GM23338 (cell line): ENCODE data around the gene CTNNA2. TPM values are rescaled to one million over a fixed set of nuclear protein-coding genes. Genes with fewer than 3 reads are reported as not detected.

Source experiments
- ATAC-seq: fragments of 200-7000 bp; cut with Tn5 transposase; 3 replicates; pipeline ENCODE4 v1.9.1; 2020
- DNase-seq: peaks from one replicate; pipeline ENCODE4 v3.0.0-alpha.2; 2015; ENCODE audit warnings: low spot score
- H2AFZ ChIP-seq: fragments of 200-600 bp; sonication (generic); 2 replicates; pipeline ENCODE4 v1.8.0; 2016; ENCODE audit warnings: antibody characterized with exemption, mild to moderate bottlenecking, moderate library complexity
- H3F3A ChIP-seq: fragments of 200-600 bp; sonication (generic); replicated peaks from 2 replicates; pipeline ENCODE4 v1.8.0; 2017; ENCODE audit warnings: antibody characterized with exemption, mixed run types, low read depth
- H3K27ac ChIP-seq: fragments of 200-600 bp; sonication (generic); 2 replicates; pipeline ENCODE4 v1.6.1; 2016; ENCODE audit warnings: low read depth
- H3K27me3 ChIP-seq: fragments of 200-600 bp; sonication (generic); 2 replicates; pipeline ENCODE4 v1.8.0; 2016; ENCODE audit warnings: mild to moderate bottlenecking, mixed run types, moderate library complexity; ENCODE audit not compliant: insufficient read depth
- H3K36me3 ChIP-seq: fragments of 200-600 bp; sonication (generic); 2 replicates; pipeline ENCODE4 v1.8.0; 2016; ENCODE audit warnings: mild to moderate bottlenecking; ENCODE audit not compliant: insufficient read depth
- H3K4me1 ChIP-seq: fragments of 200-600 bp; sonication (generic); 2 replicates; pipeline ENCODE4 v1.8.0; 2016; ENCODE audit warnings: mild to moderate bottlenecking, moderate library complexity; ENCODE audit not compliant: insufficient read depth
- H3K4me2 ChIP-seq: fragments of 200-600 bp; sonication (generic); 2 replicates; pipeline ENCODE4 v1.7.1; 2017; ENCODE audit warnings: mixed run types
- H3K4me3 ChIP-seq: fragments of 200-600 bp; sonication (generic); 2 replicates; pipeline ENCODE4 v1.6.1; 2016; ENCODE audit warnings: mixed run types
- H3K79me2 ChIP-seq: fragments of 200-600 bp; sonication (generic); replicated peaks from 2 replicates; pipeline ENCODE4 v1.8.0; 2017; ENCODE audit warnings: mild to moderate bottlenecking; ENCODE audit not compliant: insufficient read depth
- H3K9me2 ChIP-seq: fragments of 200-600 bp; sonication (generic); 2 replicates; pipeline ENCODE4 v1.8.0; 2017; ENCODE audit not compliant: insufficient read depth
- H4K20me1 ChIP-seq: fragments of 200-600 bp; sonication (generic); replicated peaks from 2 replicates; pipeline ENCODE4 v1.8.0; 2017; ENCODE audit warnings: mild to moderate bottlenecking; ENCODE audit not compliant: insufficient read depth
- H3K27ac Mint-ChIP-seq: 2 replicates; pipeline ENCODE4 v1.8.0; 2020; ENCODE audit warnings: inconsistent platforms, mild to moderate bottlenecking, moderate library complexity, mixed read lengths
- H3K27me3 Mint-ChIP-seq: 3 replicates; pipeline ENCODE4 v1.8.0; 2022; ENCODE audit warnings: low read depth, mild to moderate bottlenecking, moderate library complexity, mixed read lengths, inconsistent platforms; ENCODE audit not compliant: insufficient read depth, poor library complexity
- H3K36me3 Mint-ChIP-seq: 3 replicates; pipeline ENCODE4 v1.8.0; 2021; ENCODE audit warnings: low read depth, mild to moderate bottlenecking, inconsistent platforms, moderate library complexity, mixed read lengths
- H3K4me1 Mint-ChIP-seq: 3 replicates; pipeline ENCODE4 v1.8.0; 2020; ENCODE audit warnings: mild to moderate bottlenecking, inconsistent platforms, mixed read lengths
- H3K4me3 Mint-ChIP-seq: 3 replicates; pipeline ENCODE4 v1.8.0; 2021; ENCODE audit warnings: moderate library complexity, mild to moderate bottlenecking, inconsistent platforms, mixed read lengths
- H3K9me3 Mint-ChIP-seq: 3 replicates; pipeline ENCODE4 v1.8.0; 2020; ENCODE audit warnings: moderate library complexity, mild to moderate bottlenecking, inconsistent platforms, mixed read lengths
- EZH2 ChIP-seq: fragments of 200-600 bp; sonication (generic); IDR thresholded peaks from one replicate; pipeline ENCODE4 v1.8.0; 2017; ENCODE audit warnings: antibody characterized with exemption, mild to moderate bottlenecking, low read depth; ENCODE audit not compliant: unreplicated experiment
- EZH2phosphoT487 ChIP-seq: fragments of 200-600 bp; sonication (generic); IDR thresholded peaks from one replicate; pipeline ENCODE4 v1.8.1; 2018; ENCODE audit warnings: antibody characterized with exemption; ENCODE audit not compliant: unreplicated experiment
- JUNB ChIP-seq: IDR thresholded peaks from one replicate; pipeline ENCODE4 v1.6.1; 2016; ENCODE audit warnings: antibody characterized with exemption; ENCODE audit not compliant: unreplicated experiment
- POLR2AphosphoS5 ChIP-seq: IDR thresholded peaks from 2 replicates; pipeline ENCODE4 v1.6.1; 2016; ENCODE audit warnings: antibody characterized with exemption, low read depth
- ZNF114 ChIP-seq: fragments of 250-450 bp; sonication (Bioruptor Pico); IDR thresholded peaks from 2 replicates; pipeline ENCODE4 v1.5.0; 2020; ENCODE audit warnings: mild to moderate bottlenecking, moderate library complexity
- ZNF331 ChIP-seq: fragments of 250-450 bp; sonication (Bioruptor Pico); IDR thresholded peaks from 2 replicates; pipeline ENCODE4 v1.5.0; 2020; ENCODE audit warnings: low read depth, mild to moderate bottlenecking, moderate library complexity
- polyA plus RNA-seq: library from polyadenylated mRNA; unstranded; fragments of >200 nt; fragmentation: Nextera tagmentation; extraction: Ambion mirVana; gene quantifications from 2 replicates; pipeline ENCODE4 v1.2.1, GENCODE V29; 2016
- total RNA-seq: library from RNA; depleted of rRNA; stranded (reverse); fragments of >200 nt; shearing (Covaris generic); gene quantifications from 2 replicates; pipeline ENCODE4 v1.2.3, GENCODE V29; 2014

Gene CTNNA2
- total and polyA plus RNA-seq, 2 experiments from 2014 or later: 6.4 to 15.6 TPM

DNA sequence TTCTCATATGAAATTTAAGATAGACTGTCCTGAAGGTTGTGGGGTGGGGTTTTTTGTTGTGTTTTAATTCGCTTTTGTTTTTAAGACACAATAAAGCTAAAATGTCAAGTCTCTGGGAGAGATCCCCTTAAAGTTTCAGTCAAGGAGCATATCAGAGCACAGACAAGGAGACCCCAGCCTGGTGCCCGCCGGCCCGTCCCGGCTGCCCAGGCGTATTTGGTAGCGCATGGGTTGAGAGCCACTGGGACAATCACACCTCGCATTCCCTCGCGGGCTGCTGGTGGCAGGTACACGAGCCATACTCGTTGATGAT is 789.1 kb downstream of the CTNNA2 start:
- peak overlapping the region; percentile 72 for H3K4me3 Mint-ChIP-seq
- H3K4me1 ChIP-seq: peaks cover 60% of the 10 kb centered on the region
- peaks cover 71% of the 10 kb centered on the region for H3K27me3 Mint-ChIP-seq
- peak overlapping the region; percentile 70 for H3K4me3 ChIP-seq
- H3K36me3 ChIP-seq: no peaks in the 10 kb centered on the region
- H3K4me2 ChIP-seq: peak overlapping the region; percentile 88
- H3K4me1 Mint-ChIP-seq: peaks cover 70% of the 10 kb centered on the region
- H3K9me3 Mint-ChIP-seq: no peaks in the 10 kb centered on the region
- no peak overlapping the region for H3K27ac Mint-ChIP-seq
- peak overlapping the region; percentile 93 for H2AFZ ChIP-seq
- no peak overlapping the region for H3K27ac ChIP-seq
- no peaks in the 10 kb centered on the region; the same call in 1 of the 2 replicates for H4K20me1 ChIP-seq
- no peak for TF ChIP-seq ZNF331 (CRISPR knock-in tag)
- no peak for TF ChIP-seq JUNB
- TF ChIP-seq EZH2phosphoT487: no peak
- no peak for TF ChIP-seq ZNF114
- ATAC-seq: peak; percentile 3
- no peaks in the 10 kb centered on the region for H3K9me2 ChIP-seq
- 0 out of 2 replicates have a peak, but pooled peaks cover 6% of the 10 kb centered on the region for H3F3A ChIP-seq
- no peaks in the 10 kb centered on the region for H3K79me2 ChIP-seq
- DNase-seq: peak; percentile 32
- no peaks in the 10 kb centered on the region; the same call in 2 of the 3 replicates for H3K36me3 Mint-ChIP-seq
- peaks cover 78% of the 10 kb centered on the region for H3K27me3 ChIP-seq

DNA sequence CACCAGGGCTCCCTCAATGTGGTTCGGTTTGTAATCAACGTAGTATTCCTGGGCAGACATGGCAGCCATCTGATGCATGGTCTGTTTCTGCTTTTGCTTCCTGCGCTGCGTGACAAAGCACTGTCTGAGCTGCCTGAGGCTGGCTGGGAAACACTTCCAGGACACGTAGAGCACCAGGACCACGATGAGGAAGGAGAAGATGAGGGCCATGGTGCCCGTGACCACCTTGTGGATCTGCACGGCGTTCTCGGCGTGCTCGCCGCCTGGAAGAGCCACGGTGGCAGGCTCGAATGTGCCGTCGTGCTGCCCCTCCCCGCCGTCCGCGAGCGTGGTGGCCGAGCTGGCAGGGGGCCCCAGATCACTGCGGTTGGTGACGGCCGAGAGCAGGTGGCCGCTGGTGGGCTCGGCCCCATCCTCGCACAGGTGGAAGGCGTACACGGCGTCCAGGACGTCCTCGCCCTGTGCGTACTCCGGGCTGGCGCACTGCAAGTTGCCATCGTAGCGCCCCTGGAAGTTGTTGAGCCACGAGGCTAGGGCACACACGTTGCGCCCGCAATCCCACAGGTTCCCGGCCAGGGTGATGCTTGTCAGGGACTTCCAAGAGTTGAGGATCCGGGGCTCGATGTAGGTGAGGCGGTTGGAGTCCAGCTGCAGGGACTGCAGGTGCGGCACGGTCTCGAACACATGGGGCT is 789.6 kb downstream of the CTNNA2 start:
- H3K27me3 ChIP-seq: peaks cover 83% of the 10 kb centered on the region
- no peaks in the 10 kb centered on the region for H3K9me3 Mint-ChIP-seq
- no peak overlapping the region for H3K27ac ChIP-seq
- no peak overlapping the region for H3K27ac Mint-ChIP-seq
- peaks cover 70% of the 10 kb centered on the region for H3K4me1 Mint-ChIP-seq
- H3K79me2 ChIP-seq: no peaks in the 10 kb centered on the region
- H2AFZ ChIP-seq: peak overlapping the region; percentile 93
- peak overlapping the region; percentile 70 for H3K4me3 ChIP-seq
- no peaks in the 10 kb centered on the region for H3K9me2 ChIP-seq
- TF ChIP-seq JUNB (no peak), EZH2 (peak; percentile 70)
- H3F3A ChIP-seq: 0 out of 2 replicates have a peak, but pooled peaks cover 6% of the 10 kb centered on the region
- H4K20me1 ChIP-seq: no peaks in the 10 kb centered on the region; the same call in 1 of the 2 replicates
- peak overlapping the region; percentile 72 for H3K4me3 Mint-ChIP-seq
- peaks cover 71% of the 10 kb centered on the region for H3K27me3 Mint-ChIP-seq
- H3K36me3 Mint-ChIP-seq: no peaks in the 10 kb centered on the region; the same call in 2 of the 3 replicates
- ATAC-seq (peak; percentile 12), DNase-seq (peak; percentile 52)
- peak overlapping the region; percentile 88 for H3K4me2 ChIP-seq
- no peaks in the 10 kb centered on the region for H3K36me3 ChIP-seq
- H3K4me1 ChIP-seq: peaks cover 60% of the 10 kb centered on the region

DNA sequence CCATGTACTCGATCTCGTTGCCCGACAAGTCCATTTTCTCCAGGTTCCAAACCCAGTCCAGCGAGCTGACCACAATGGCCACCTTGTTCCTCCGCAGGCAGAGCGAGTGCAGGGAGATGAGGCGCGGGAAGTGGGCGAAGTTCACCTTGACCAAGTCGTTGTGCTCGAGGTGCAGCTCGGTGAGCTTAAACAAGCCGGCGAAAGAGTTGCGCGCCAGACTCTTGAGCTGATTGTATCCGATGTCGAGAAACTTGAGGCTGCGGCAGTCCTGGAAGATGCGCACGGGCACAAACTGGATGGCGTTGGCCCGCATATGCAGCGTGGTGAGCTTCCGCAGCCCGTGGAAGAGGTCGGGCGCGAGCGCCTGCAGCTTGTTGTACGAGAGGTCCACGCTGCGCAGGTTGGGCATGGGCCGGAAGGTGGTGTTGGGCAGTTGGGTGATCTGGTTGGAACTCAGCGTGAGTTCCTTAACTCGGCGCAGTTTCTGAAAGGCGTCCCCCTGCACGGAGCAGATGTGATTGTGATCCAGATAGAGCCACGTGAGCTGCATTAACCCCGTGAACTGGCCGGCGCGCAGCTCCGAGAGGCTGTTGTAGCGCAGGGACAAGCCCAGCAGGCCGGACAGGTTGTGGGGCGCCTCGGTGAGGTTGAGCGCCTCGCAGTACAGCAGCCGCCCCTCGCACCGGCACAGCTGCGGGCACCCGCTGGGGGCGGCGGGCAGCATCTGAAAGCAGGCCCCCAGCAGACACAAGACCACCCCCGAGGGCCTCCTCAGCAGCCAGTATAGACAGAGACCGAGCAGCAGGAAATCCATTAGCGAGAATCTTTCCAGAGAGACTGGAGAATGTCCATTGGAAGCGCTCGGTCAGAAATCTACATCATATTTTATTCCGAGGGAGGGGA is 790.4 kb downstream of the CTNNA2 start:
- H3K36me3 ChIP-seq: no peaks in the 10 kb centered on the region
- H3F3A ChIP-seq: 0 out of 2 replicates have a peak, but pooled peaks cover 6% of the 10 kb centered on the region
- ATAC-seq (peak; percentile 65), DNase-seq (peak; percentile 67)
- no peak overlapping the region for H3K27ac ChIP-seq
- peak overlapping the region; percentile 88 for H3K4me2 ChIP-seq
- H3K4me1 ChIP-seq: peaks cover 57% of the 10 kb centered on the region
- Mint-ChIP-seq H3K4me3 (peak overlapping the region; percentile 72), H3K27me3 (peaks cover 70% of the 10 kb centered on the region), H3K27ac (no peak overlapping the region), H3K9me3 (no peaks in the 10 kb centered on the region), H3K4me1 (peaks cover 67% of the 10 kb centered on the region), H3K36me3 (no peaks in the 10 kb centered on the region; the same call in 2 of the 3 replicates)
- H3K79me2 ChIP-seq: no peaks in the 10 kb centered on the region
- no peaks in the 10 kb centered on the region; the same call in 1 of the 2 replicates for H4K20me1 ChIP-seq
- no peaks in the 10 kb centered on the region for H3K9me2 ChIP-seq
- H2AFZ ChIP-seq: peak overlapping the region; percentile 93
- peaks cover 85% of the 10 kb centered on the region for H3K27me3 ChIP-seq
- H3K4me3 ChIP-seq: peak overlapping the region; percentile 70
- TF ChIP-seq EZH2 (peak; percentile 90), POLR2AphosphoS5 (no peak)
